Measurements from ENCODE around the gene WDR38. TPM values are rescaled to one million over a fixed set of nuclear protein-coding genes. Genes with fewer than 3 reads are reported as not detected.

The WDR38 gene
- total and polyA plus RNA-seq, 2 of the 13 experiments (the other 11 are each of a cell fraction or from before 2014, with no cell fraction given), result not detected

GRCh38 chr9:124854161-124854560 is 901 bp downstream of the WDR38 start (continued):
- no peak for TF ChIP-seq SAFB2 (CRISPR knock-in tag; IDR thresholded peaks at IDR 0.05; ENCODE audit: borderline replicate concordance, low read depth)
- TF ChIP-seq ZNF547 (CRISPR knock-in tag; IDR thresholded peaks at IDR 0.05), result no peak
- no peak for TF ChIP-seq TERF1 (CRISPR knock-in tag; IDR thresholded peaks at IDR 0.05)
- no peak for TF ChIP-seq ZZZ3 (CRISPR knock-in tag; IDR thresholded peaks at IDR 0.05; ENCODE audit: borderline replicate concordance)
- no peak for TF ChIP-seq ZNF703 (CRISPR knock-in tag; IDR thresholded peaks at IDR 0.05; ENCODE audit: borderline replicate concordance)
- TF ChIP-seq MXI1 (IDR thresholded peaks at IDR 0.05; ENCODE audit: borderline replicate concordance, low read depth, low read length), result no peak
- TF ChIP-seq ZNF205 (CRISPR knock-in tag; IDR thresholded peaks at IDR 0.05), result no peak

- Histone ChIP-seq H3K36me3 (replicated peaks in 1 of 2; ENCODE audit: control insufficient read depth in 1 of 2, insufficient read depth in 2 of 2, low read length in 2 of 2) (peaks cover 13 to 29% of the 10 kb centered on the region in 2 experiments), H3K27ac (ENCODE audit: extremely low read length, insufficient read depth, low read length) (no peak overlapping the region), H3K79me2 (ENCODE audit: insufficient read depth, low read length) (peaks cover 11% of the 10 kb centered on the region), H4K20me1 (ENCODE audit: insufficient read depth, low read length) (peaks cover 26% of the 10 kb centered on the region), H3K4me1 (ENCODE audit: insufficient read depth, low read length) (peaks cover 38% of the 10 kb centered on the region), H2AFZ (ENCODE audit: low read length) (no peak overlapping the region), H3K4me2 (ENCODE audit: low read depth, low read length) (no peak overlapping the region), H3K4me3 (replicated peaks in 1 of 3; ENCODE audit: insufficient read depth in 1 of 3, low read depth in 2 of 3, low read length in 3 of 3) (no peak overlapping the region), H3K27me3 (ENCODE audit: control insufficient read depth in 1 of 2, insufficient read depth in 2 of 2, low read length in 2 of 2) (no peaks in the 10 kb centered on the region; a peak in 1 of 5 replicates), H3K9me3 (ENCODE audit: low read length) (no peaks in the 10 kb centered on the region), H3K9ac (ENCODE audit: insufficient read depth, low read depth, low read length) (no peak overlapping the region)
- intact Hi-C loops (cut with micrococcal nuclease; ENCODE audit: unreplicated experiment), result no loop called here
- ChIA-PET CTCF (ENCODE audit: low intra/inter-chr PET ratio, low total read pairs) (interaction anchor here (0.6 to 3.4 kb wide), 2 partner anchors 82 to 357 kb away, joined by 3 to 167 read pairs; partner anchors contain the start of gene NR6A1), POLR2A (interaction anchor here (2.1 to 4.2 kb wide), 2 partner anchors 22 to 84 kb away, joined by 4 to 39 read pairs; partner anchors contain the start of gene NR6A1)
- no TSS peak for BruUV-seq (replicated peaks)
- in situ Hi-C loops (cut with HindIII; ENCODE audit: extremely low pct_ligation_motif_present, low pct_unique_long_range_greater_than_20kb), result loop anchor here (5.0 kb wide), 1 partner anchor 83 kb away; the partner anchor contains the start of gene NR6A1
- FAIRE-seq (no peak), ATAC-seq (no peak), DNase-seq (ENCODE audit: low spot score) (no peak)
- 19% methylated on average over 7 of the region's 7 CpGs for WGBS (ENCODE audit: low lambda C conversion rate)
- TF ChIP-seq GTF3A (CRISPR knock-in tag; conservative IDR thresholded peaks at IDR 0.05) (no peak), ATRX (CRISPR knock-in tag; IDR thresholded peaks at IDR 0.05; ENCODE audit: borderline replicate concordance) (no peak), PRMT3 (CRISPR knock-in tag; IDR thresholded peaks at IDR 0.05; ENCODE audit: borderline replicate concordance, low read depth) (no peak), LRRFIP1 (CRISPR knock-in tag; conservative IDR thresholded peaks at IDR 0.05) (no peak), RORA (CRISPR knock-in tag; IDR thresholded peaks at IDR 0.05) (no peak), JUND (CRISPR knock-in tag; IDR thresholded peaks at IDR 0.05) (no peak), ZNF20 (CRISPR knock-in tag; IDR thresholded peaks at IDR 0.05) (no peak), KAT8 (CRISPR knock-in tag; IDR thresholded peaks at IDR 0.05) (no peak), KLF12 (CRISPR knock-in tag; IDR thresholded peaks at IDR 0.05; ENCODE audit: borderline replicate concordance) (no peak), HNRNPL (IDR thresholded peaks at IDR 0.05; ENCODE audit: low read depth, low read length) (no peak), ZBTB2 (CRISPR knock-in tag; IDR thresholded peaks at IDR 0.05; ENCODE audit: low read depth) (no peak), GABPB1 (CRISPR knock-in tag; IDR thresholded peaks at IDR 0.05) (no peak)
These were observed 1.6 kb downstream of the WDR38 start for GRCh38 chr9:124854822-124855221.
